DMS153 treated with DMSO at 0.1 percent for 48 hours (cell line): ENCODE measurements around the gene SCAMP3.

Experiments used
- DNase-seq: peaks from one replicate; lab custom pipeline; 2025; ENCODE audit not compliant: unreplicated experiment; lab: John Stamatoyannopoulos, UW

Gene SCAMP3

DNA sequence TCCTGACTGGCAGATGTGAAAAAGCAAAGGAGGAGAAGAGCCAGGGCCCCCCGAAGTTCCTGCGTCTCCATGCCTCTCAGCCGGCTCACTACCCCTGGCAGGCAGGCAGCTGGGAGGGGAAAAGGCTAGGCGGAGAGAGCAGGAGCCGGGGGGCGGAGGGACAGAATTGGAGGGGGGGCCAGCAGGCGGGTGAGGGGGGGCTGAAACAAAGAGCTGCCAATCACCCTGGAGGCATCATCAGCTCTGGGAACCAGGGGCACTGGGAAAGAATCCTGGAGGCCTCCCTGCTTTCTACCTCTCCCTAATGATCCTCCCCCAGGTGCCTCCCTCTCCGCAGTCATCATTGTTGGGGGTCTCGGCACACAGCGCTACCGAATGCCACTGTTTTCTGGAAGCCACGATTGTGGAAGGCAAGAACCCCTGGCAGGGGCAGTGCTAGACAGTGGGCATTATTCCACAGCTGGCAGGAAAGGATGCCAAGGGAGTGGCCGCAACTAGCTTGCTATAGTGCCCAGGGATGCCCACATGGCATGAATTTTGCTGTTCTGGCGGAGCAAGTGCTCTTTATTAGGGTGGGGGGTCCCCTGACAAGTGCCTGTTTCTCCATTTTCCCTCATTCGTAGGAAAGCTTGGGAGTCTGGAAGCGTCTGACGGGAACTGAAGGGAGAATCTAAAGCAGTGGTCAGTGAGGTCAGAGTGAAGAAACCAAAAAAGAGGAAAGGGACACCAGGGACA, 54.2 kb downstream of the SCAMP3 start, which contains the start of gene THBS3:
Gene THBS3, minus strand, starts transcription at position 92 of the 735 bp plus-strand sequence. Its CDS starts 21 bp downstream, at position 71.
- no peak for DNase-seq

DNA sequence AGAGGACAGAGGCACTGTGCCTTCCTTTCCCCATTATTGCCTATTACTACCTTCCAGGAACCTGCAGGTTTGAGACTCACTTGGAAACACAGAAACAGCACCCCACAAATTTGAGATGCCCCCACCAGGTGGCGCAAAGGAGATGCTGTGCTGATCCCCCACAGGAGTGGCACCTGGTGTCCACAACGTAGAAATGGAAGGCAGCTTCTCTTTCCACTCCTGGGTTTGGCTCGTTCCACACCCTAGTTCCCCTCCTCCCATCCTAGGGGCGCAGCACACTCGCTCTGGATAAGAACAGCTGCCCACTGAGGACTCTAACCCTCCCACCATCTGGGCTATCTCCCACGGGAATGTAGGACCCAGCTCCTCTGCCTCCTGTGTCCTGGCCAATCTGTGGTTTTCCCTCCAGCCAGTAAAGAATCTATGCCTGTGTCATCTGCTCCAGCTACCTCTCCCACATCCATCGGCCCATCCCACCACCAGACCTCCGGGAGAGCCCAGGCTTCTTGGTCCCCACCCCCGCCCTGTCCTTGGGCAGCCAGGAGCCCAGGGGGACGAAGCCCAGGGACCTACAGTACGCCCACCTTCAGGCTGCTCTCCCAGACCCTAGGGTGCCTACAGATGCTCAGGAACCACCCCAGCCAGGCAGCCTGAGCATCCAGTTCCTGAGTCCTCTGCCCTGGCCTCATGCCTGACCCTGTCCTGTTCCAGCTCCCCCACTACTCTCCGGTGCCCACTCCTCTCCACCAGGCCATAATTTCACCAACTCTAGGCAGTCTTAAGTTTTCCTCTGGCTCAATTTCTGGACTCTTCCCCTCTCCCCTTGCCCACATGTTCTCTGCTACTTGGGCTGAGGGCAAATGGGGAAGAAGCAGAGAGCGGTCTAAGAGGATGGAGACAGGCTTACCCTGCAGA, 55.0 kb downstream of the SCAMP3 start:
- DNase-seq, result peak; percentile 85
